DND-41 (cell line): Measurements from ENCODE around the gene CACNA2D1.

ENCODE experiments used
- EZH2 ChIP-seq: IDR thresholded peaks from 3 replicates; pipeline ENCODE4 v1.6.1; 2012; ENCODE audit warnings: borderline replicate concordance, low read depth, mild to moderate bottlenecking, moderate library complexity, low read length, inconsistent platforms; ENCODE audit not compliant: severe bottlenecking
- TF ChIP-seq, protein P1 (sequence below): IDR thresholded peaks from 2 replicates; pipeline ENCODE4 v1.5.1; 2012; ENCODE audit warnings: borderline replicate concordance, low read length, moderate library complexity, mild to moderate bottlenecking; ENCODE audit not compliant: poor library complexity, severe bottlenecking; ENCODE audit errors: extremely low read depth

DNA sequence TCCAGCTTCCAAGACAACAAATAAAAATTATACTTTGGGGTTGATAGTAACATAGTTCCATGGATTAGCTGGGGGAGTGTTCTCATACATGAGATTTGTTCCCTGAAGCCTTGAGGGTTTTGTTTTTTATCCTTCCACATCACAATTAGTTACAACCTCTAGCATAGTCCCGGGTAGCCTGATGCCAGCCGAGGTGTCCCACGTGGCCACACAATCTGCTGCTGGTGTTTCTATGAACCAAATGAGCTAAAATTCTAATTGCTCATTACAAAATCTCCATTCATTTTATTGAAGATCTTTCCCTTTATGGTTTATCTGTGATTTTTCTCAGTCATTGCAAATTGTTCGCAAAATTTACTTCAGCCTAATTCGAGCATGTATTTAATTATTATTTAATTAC is 84.7 kb downstream of the CACNA2D1 start:
- TF ChIP-seq, protein P1, sequence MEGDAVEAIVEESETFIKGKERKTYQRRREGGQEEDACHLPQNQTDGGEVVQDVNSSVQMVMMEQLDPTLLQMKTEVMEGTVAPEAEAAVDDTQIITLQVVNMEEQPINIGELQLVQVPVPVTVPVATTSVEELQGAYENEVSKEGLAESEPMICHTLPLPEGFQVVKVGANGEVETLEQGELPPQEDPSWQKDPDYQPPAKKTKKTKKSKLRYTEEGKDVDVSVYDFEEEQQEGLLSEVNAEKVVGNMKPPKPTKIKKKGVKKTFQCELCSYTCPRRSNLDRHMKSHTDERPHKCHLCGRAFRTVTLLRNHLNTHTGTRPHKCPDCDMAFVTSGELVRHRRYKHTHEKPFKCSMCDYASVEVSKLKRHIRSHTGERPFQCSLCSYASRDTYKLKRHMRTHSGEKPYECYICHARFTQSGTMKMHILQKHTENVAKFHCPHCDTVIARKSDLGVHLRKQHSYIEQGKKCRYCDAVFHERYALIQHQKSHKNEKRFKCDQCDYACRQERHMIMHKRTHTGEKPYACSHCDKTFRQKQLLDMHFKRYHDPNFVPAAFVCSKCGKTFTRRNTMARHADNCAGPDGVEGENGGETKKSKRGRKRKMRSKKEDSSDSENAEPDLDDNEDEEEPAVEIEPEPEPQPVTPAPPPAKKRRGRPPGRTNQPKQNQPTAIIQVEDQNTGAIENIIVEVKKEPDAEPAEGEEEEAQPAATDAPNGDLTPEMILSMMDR = no peak
- TF ChIP-seq EZH2 = no peak
